ENCODE measurements around the gene DAND5. TPM values are rescaled to one million over a fixed set of nuclear protein-coding genes. Genes with fewer than 3 reads are reported as not detected.

The DAND5 gene
- polyA plus RNA-seq, 2 of the 4 experiments (the other 2 are of a cell fraction) = 0.12 to 0.21 TPM

- no peak for FAIRE-seq
- no peak for ATAC-seq
- WGBS (ENCODE audit: missing lambda C conversion rate) = 79% methylated on average over 21 of the region's 22 CpGs
- Histone ChIP-seq H3K9me3 (no peaks in the 10 kb centered on the region), H3K4me2 (no peak overlapping the region; the same call in 2 of the 3 replicates), H3K27ac (no peak overlapping the region), H3K4me3 (no peak overlapping the region), H3K4me1 (peaks cover 19% of the 10 kb centered on the region)
- CTCF ChIA-PET = interaction anchor here (1.1 to 2.3 kb wide), 6 partner anchors 11 to 72 kb away, joined by 3 to 12 read pairs (median 5); no protein-coding TSS in a partner anchor
- POLR2A ChIA-PET = no interaction called here
- TF ChIP-seq ZC3H11A (IDR thresholded peaks at IDR 0.05) (no peak), POLR2AphosphoS2 (conservative IDR thresholded peaks at IDR 0.05; ENCODE audit: low read length) (no peak), MAX (IDR thresholded peaks at IDR 0.05) (no peak), RCOR1 (IDR thresholded peaks at IDR 0.05; ENCODE audit: low read depth, low read length) (no peak), ZNF302 (CRISPR knock-in tag; IDR thresholded peaks at IDR 0.05) (no peak), TFCP2L1 (CRISPR knock-in tag; IDR thresholded peaks at IDR 0.05) (no peak), TP53 (CRISPR knock-in tag; IDR thresholded peaks at IDR 0.05) (no peak)
- DNase-seq (ENCODE audit: low read depth in 1 of 2, low spot score in 1 of 2) = no peak
Observed at GRCh38 chr19:13022111-13022858, 52.9 kb downstream of the DAND5 start.

GRCh38 chr19:13022859-13023636, 53.7 kb downstream of the DAND5 start:
- TF ChIP-seq REST (IDR thresholded peaks at IDR 0.05) (no peak), MAX (IDR thresholded peaks at IDR 0.05) (0 out of 2 replicates have a peak, but pooled peaks have one; percentile 23)
- Histone ChIP-seq H3K4me2 (peak overlapping the region; percentile 81), H3K4me3 (peak overlapping the region; percentile 36), H3K4me1 (peaks cover 19% of the 10 kb centered on the region), H3K9me3 (no peaks in the 10 kb centered on the region), H3K27ac (peak overlapping the region in 1 of 2 experiments; percentile 58; a peak in 3 of 6 replicates)
- FAIRE-seq = no peak
- ChIA-PET POLR2A (no interaction called here), CTCF (interaction anchor here (1.1 to 2.3 kb wide), 5 partner anchors 10 to 71 kb away, joined by 3 to 12 read pairs (median 5); no protein-coding TSS in a partner anchor)
- peak in 1 of 2 experiments; percentile 25 for DNase-seq (ENCODE audit: low read depth in 1 of 2, low spot score in 1 of 2)
- ATAC-seq = no peak
- WGBS (ENCODE audit: missing lambda C conversion rate) = 54% methylated on average over 30 of the region's 30 CpGs

- no peak for TF ChIP-seq GATA3 (IDR thresholded peaks at IDR 0.05; ENCODE audit: borderline replicate concordance)
- no peak for TF ChIP-seq HDAC2 (IDR thresholded peaks at IDR 0.05)
- TF ChIP-seq KDM1A (IDR thresholded peaks at IDR 0.05; ENCODE audit: low read depth) = no peak
- TF ChIP-seq HES2 (IDR thresholded peaks at IDR 0.05) = no peak
- no peak for TF ChIP-seq RARB (CRISPR knock-in tag; IDR thresholded peaks at IDR 0.05)
- no peak for TF ChIP-seq EP300 (IDR thresholded peaks at IDR 0.05)
- POLR2A ChIA-PET = no interaction called here
- Histone ChIP-seq H3K4me2 (peak overlapping the region; percentile 81), H3K4me3 (peak overlapping the region; percentile 36), H3K9me3 (no peaks in the 10 kb centered on the region), H3K4me1 (peaks cover 19% of the 10 kb centered on the region), H3K27ac (peak overlapping the region in 1 of 2 experiments; percentile 58; a peak in 3 of 6 replicates)
- CTCF ChIA-PET = interaction anchor here (1.2 kb wide), 1 partner anchor 10 kb away, joined by 3 read pairs; no protein-coding TSS in a partner anchor
- 52% methylated on average over 7 of the region's 8 CpGs for WGBS (ENCODE audit: missing lambda C conversion rate)
- DNase-seq (ENCODE audit: low read depth in 1 of 2, low spot score in 1 of 2) (no peak), FAIRE-seq (no peak), ATAC-seq (no peak)
Observed at GRCh38 chr19:13023656-13024055, 54.3 kb downstream of the DAND5 start.

Small RNA genes lying within 50 kb of the gene (small RNA-seq; reads per million reads assigned to genes)
- gene MIR5695 (0 to 1.2 (median 0) reads per million in 6 experiments), gene MIR6515 (0 reads per million in 6 experiments)

Other genes starting within 250 kb of the DAND5 start
- 33.7 and 38.0 TPM in 2 replicates for gene TNPO2, start 245.6 kb upstream of the DAND5 start, polyA plus RNA-seq (2011; rRNA removed)
- gene TNPO2, start 245.6 kb upstream of the DAND5 start, polyA plus RNA-seq (2017; fragmentation: RNase III; extraction: RNeasy Plus Mini Kit Qiagen cat#74134 plus additional on column Dnase treatment) = 39.8 to 42.5 TPM (median 41.0 TPM) in 3 replicates
- gene TRIR, start 234.9 kb upstream of the DAND5 start, polyA plus RNA-seq (2011; rRNA removed) = 105 and 137 TPM in 2 replicates
- gene TRIR, start 234.9 kb upstream of the DAND5 start, polyA plus RNA-seq (2017; fragmentation: RNase III; extraction: RNeasy Plus Mini Kit Qiagen cat#74134 plus additional on column Dnase treatment) = 144 to 154 TPM (median 152 TPM) in 3 replicates
- 84.9 and 87.0 TPM in 2 replicates for gene GET3, start 232.1 kb upstream of the DAND5 start, polyA plus RNA-seq (2011; rRNA removed)
- gene GET3, start 232.1 kb upstream of the DAND5 start, polyA plus RNA-seq (2017; fragmentation: RNase III; extraction: RNeasy Plus Mini Kit Qiagen cat#74134 plus additional on column Dnase treatment) = 82.7 to 96.7 TPM (median 91.7 TPM) in 3 replicates
- not detected in 2 replicates for gene BEST2, start 217.8 kb upstream of the DAND5 start, polyA plus RNA-seq (2011; rRNA removed)
- gene BEST2, start 217.8 kb upstream of the DAND5 start, polyA plus RNA-seq (2017; fragmentation: RNase III; extraction: RNeasy Plus Mini Kit Qiagen cat#74134 plus additional on column Dnase treatment) = not detected in 3 replicates
- 8.3 and 10.1 TPM in 2 replicates for gene HOOK2, start 194.0 kb upstream of the DAND5 start, polyA plus RNA-seq (2011; rRNA removed)
- gene HOOK2, start 194.0 kb upstream of the DAND5 start, polyA plus RNA-seq (2017; fragmentation: RNase III; extraction: RNeasy Plus Mini Kit Qiagen cat#74134 plus additional on column Dnase treatment) = 18.5 to 24.6 TPM (median 21.5 TPM) in 3 replicates
- 72.5 and 94.7 TPM in 2 replicates for gene JUNB, start 178.1 kb upstream of the DAND5 start, polyA plus RNA-seq (2011; rRNA removed)
- gene JUNB, start 178.1 kb upstream of the DAND5 start, polyA plus RNA-seq (2017; fragmentation: RNase III; extraction: RNeasy Plus Mini Kit Qiagen cat#74134 plus additional on column Dnase treatment) = 47.2 to 57.7 TPM (median 55.6 TPM) in 3 replicates
- gene PRDX2, start 167.8 kb upstream of the DAND5 start, polyA plus RNA-seq (2011; rRNA removed) = 0.48 and 0.57 TPM in 2 replicates
- gene PRDX2, start 167.8 kb upstream of the DAND5 start, polyA plus RNA-seq (2017; fragmentation: RNase III; extraction: RNeasy Plus Mini Kit Qiagen cat#74134 plus additional on column Dnase treatment) = 0.49 to 0.91 TPM (median 0.84 TPM) in 3 replicates
- 4.9 and 10.7 TPM in 2 replicates for gene THSD8, start 167.5 kb upstream of the DAND5 start, polyA plus RNA-seq (2011; rRNA removed)
- gene THSD8, start 167.5 kb upstream of the DAND5 start, polyA plus RNA-seq (2017; fragmentation: RNase III; extraction: RNeasy Plus Mini Kit Qiagen cat#74134 plus additional on column Dnase treatment) = not detected in 3 replicates
- 27.2 and 37.2 TPM in 2 replicates for gene RNASEH2A, start 163.0 kb upstream of the DAND5 start, polyA plus RNA-seq (2011; rRNA removed)
- 40.7 to 45.5 TPM (median 41.7 TPM) in 3 replicates for gene RNASEH2A, start 163.0 kb upstream of the DAND5 start, polyA plus RNA-seq (2017; fragmentation: RNase III; extraction: RNeasy Plus Mini Kit Qiagen cat#74134 plus additional on column Dnase treatment)
- gene RTBDN, start 135.0 kb upstream of the DAND5 start, polyA plus RNA-seq (2011; rRNA removed) = 0.09 TPM in 1 of 2 replicates, not detected in the other
- gene RTBDN, start 135.0 kb upstream of the DAND5 start, polyA plus RNA-seq (2017; fragmentation: RNase III; extraction: RNeasy Plus Mini Kit Qiagen cat#74134 plus additional on column Dnase treatment) = 0.14 to 0.36 TPM (median 0.25 TPM) in 3 replicates
- 1.4 and 1.8 TPM in 2 replicates for gene MAST1, start 131.1 kb upstream of the DAND5 start, polyA plus RNA-seq (2011; rRNA removed)
- gene MAST1, start 131.1 kb upstream of the DAND5 start, polyA plus RNA-seq (2017; fragmentation: RNase III; extraction: RNeasy Plus Mini Kit Qiagen cat#74134 plus additional on column Dnase treatment) = 1.8 to 3.0 TPM (median 2.2 TPM) in 3 replicates
- gene DNASE2, start 88.1 kb upstream of the DAND5 start, polyA plus RNA-seq (2011; rRNA removed) = 15.7 and 22.9 TPM in 2 replicates
- 19.9 to 24.9 TPM (median 24.6 TPM) in 3 replicates for gene DNASE2, start 88.1 kb upstream of the DAND5 start, polyA plus RNA-seq (2017; fragmentation: RNase III; extraction: RNeasy Plus Mini Kit Qiagen cat#74134 plus additional on column Dnase treatment)
- gene KLF1, start 82.4 kb upstream of the DAND5 start, polyA plus RNA-seq (2011; rRNA removed) = not detected in 2 replicates
- not detected in 3 replicates for gene KLF1, start 82.4 kb upstream of the DAND5 start, polyA plus RNA-seq (2017; fragmentation: RNase III; extraction: RNeasy Plus Mini Kit Qiagen cat#74134 plus additional on column Dnase treatment)
- 8.0 and 8.8 TPM in 2 replicates for gene GCDH, start 78.4 kb upstream of the DAND5 start, polyA plus RNA-seq (2011; rRNA removed)
- 14.9 to 18.8 TPM (median 15.2 TPM) in 3 replicates for gene GCDH, start 78.4 kb upstream of the DAND5 start, polyA plus RNA-seq (2017; fragmentation: RNase III; extraction: RNeasy Plus Mini Kit Qiagen cat#74134 plus additional on column Dnase treatment)
- 0.13 and 0.41 TPM in 2 replicates for gene SYCE2, start 50.3 kb upstream of the DAND5 start, polyA plus RNA-seq (2011; rRNA removed)
- gene SYCE2, start 50.3 kb upstream of the DAND5 start, polyA plus RNA-seq (2017; fragmentation: RNase III; extraction: RNeasy Plus Mini Kit Qiagen cat#74134 plus additional on column Dnase treatment) = 0.25 to 0.40 TPM (median 0.39 TPM) in 3 replicates
- gene FARSA, start 35.9 kb upstream of the DAND5 start, polyA plus RNA-seq (2011; rRNA removed) = 18.1 and 20.1 TPM in 2 replicates
- gene FARSA, start 35.9 kb upstream of the DAND5 start, polyA plus RNA-seq (2017; fragmentation: RNase III; extraction: RNeasy Plus Mini Kit Qiagen cat#74134 plus additional on column Dnase treatment) = 57.4 to 62.2 TPM (median 58.7 TPM) in 3 replicates
- 356 and 419 TPM in 2 replicates for gene CALR, start 31.0 kb upstream of the DAND5 start, polyA plus RNA-seq (2011; rRNA removed)
- 484 to 507 TPM (median 494 TPM) in 3 replicates for gene CALR, start 31.0 kb upstream of the DAND5 start, polyA plus RNA-seq (2017; fragmentation: RNase III; extraction: RNeasy Plus Mini Kit Qiagen cat#74134 plus additional on column Dnase treatment)
- 46.4 and 56.2 TPM in 2 replicates for gene RAD23A, start 23.7 kb upstream of the DAND5 start, polyA plus RNA-seq (2011; rRNA removed)
- 68.6 to 71.6 TPM (median 71.1 TPM) in 3 replicates for gene RAD23A, start 23.7 kb upstream of the DAND5 start, polyA plus RNA-seq (2017; fragmentation: RNase III; extraction: RNeasy Plus Mini Kit Qiagen cat#74134 plus additional on column Dnase treatment)
- gene GADD45GIP1, start 12.4 kb upstream of the DAND5 start, polyA plus RNA-seq (2011; rRNA removed) = 18.3 and 26.4 TPM in 2 replicates
- gene GADD45GIP1, start 12.4 kb upstream of the DAND5 start, polyA plus RNA-seq (2017; fragmentation: RNase III; extraction: RNeasy Plus Mini Kit Qiagen cat#74134 plus additional on column Dnase treatment) = 30.7 to 31.9 TPM (median 31.1 TPM) in 3 replicates
- gene NFIX, start 25.9 kb downstream of the DAND5 start, polyA plus RNA-seq (2011; rRNA removed) = 0.52 and 1.0 TPM in 2 replicates
- gene NFIX, start 25.9 kb downstream of the DAND5 start, polyA plus RNA-seq (2017; fragmentation: RNase III; extraction: RNeasy Plus Mini Kit Qiagen cat#74134 plus additional on column Dnase treatment) = 3.0 to 4.5 TPM (median 3.0 TPM) in 3 replicates
- gene LYL1, start 133.3 kb downstream of the DAND5 start, polyA plus RNA-seq (2011; rRNA removed) = 0.08 and 0.26 TPM in 2 replicates
- gene LYL1, start 133.3 kb downstream of the DAND5 start, polyA plus RNA-seq (2017; fragmentation: RNase III; extraction: RNeasy Plus Mini Kit Qiagen cat#74134 plus additional on column Dnase treatment) = 0.30 to 0.82 TPM (median 0.39 TPM) in 3 replicates
- gene TRMT1, start 147.2 kb downstream of the DAND5 start, polyA plus RNA-seq (2011; rRNA removed) = 16.3 and 18.2 TPM in 2 replicates
- 29.8 to 40.2 TPM (median 35.2 TPM) in 3 replicates for gene TRMT1, start 147.2 kb downstream of the DAND5 start, polyA plus RNA-seq (2017; fragmentation: RNase III; extraction: RNeasy Plus Mini Kit Qiagen cat#74134 plus additional on column Dnase treatment)
- gene NACC1, start 148.7 kb downstream of the DAND5 start, polyA plus RNA-seq (2011; rRNA removed) = 26.1 and 30.0 TPM in 2 replicates
- gene NACC1, start 148.7 kb downstream of the DAND5 start, polyA plus RNA-seq (2017; fragmentation: RNase III; extraction: RNeasy Plus Mini Kit Qiagen cat#74134 plus additional on column Dnase treatment) = 32.4 to 39.8 TPM (median 37.9 TPM) in 3 replicates
- gene STX10, start 180.8 kb downstream of the DAND5 start, polyA plus RNA-seq (2011; rRNA removed) = 39.1 and 41.5 TPM in 2 replicates
- 56.1 to 63.6 TPM (median 61.2 TPM) in 3 replicates for gene STX10, start 180.8 kb downstream of the DAND5 start, polyA plus RNA-seq (2017; fragmentation: RNase III; extraction: RNeasy Plus Mini Kit Qiagen cat#74134 plus additional on column Dnase treatment)
- 52.5 and 75.7 TPM in 2 replicates for gene IER2, start 180.8 kb downstream of the DAND5 start, polyA plus RNA-seq (2011; rRNA removed)
- gene IER2, start 180.8 kb downstream of the DAND5 start, polyA plus RNA-seq (2017; fragmentation: RNase III; extraction: RNeasy Plus Mini Kit Qiagen cat#74134 plus additional on column Dnase treatment) = 35.9 to 39.9 TPM (median 36.7 TPM) in 3 replicates

Measured in A549 (cell line).